Smooth muscle cell (in vitro differentiated cells): ENCODE data around the gene ADAM21. TPM values are rescaled to one million over a fixed set of nuclear protein-coding genes. Genes with fewer than 3 reads are reported as not detected.
"Not testable (repeated sequence)": the region's sequence is repeated elsewhere in the genome, so short reads cannot be mapped to it uniquely, and the experiment has no call there.

ENCODE experiments used
- DNase-seq: peaks from one replicate; lab custom pipeline; 2025; ENCODE audit not compliant: unreplicated experiment; lab: John Stamatoyannopoulos, UW
- H2AFZ ChIP-seq: fragments of 200-600 bp; sonication (generic); 2 replicates; pipeline ENCODE4 v1.6.0; 2016; ENCODE audit warnings: antibody characterized with exemption, low read depth, mild to moderate bottlenecking
- H3F3A ChIP-seq: fragments of 200-600 bp; sonication (generic); 2 replicates; pipeline ENCODE4 v1.6.0; 2017; ENCODE audit warnings: antibody characterized with exemption, low read depth
- H3K27ac ChIP-seq: fragments of 200-600 bp; sonication (generic); 2 replicates; pipeline ENCODE4 v1.5.1; 2016; ENCODE audit warnings: low read depth, mild to moderate bottlenecking
- H3K27me3 ChIP-seq: fragments of 200-600 bp; sonication (generic); 2 replicates; pipeline ENCODE4 v1.6.1; 2016; ENCODE audit warnings: low read depth, mild to moderate bottlenecking
- H3K36me3 ChIP-seq: fragments of 200-600 bp; sonication (generic); 2 replicates; pipeline ENCODE4 v1.5.1; 2016; ENCODE audit warnings: low read depth
- H3K4me1 ChIP-seq: fragments of 200-600 bp; sonication (generic); 2 replicates; pipeline ENCODE4 v1.5.1; 2016; ENCODE audit warnings: low read depth
- H3K4me2 ChIP-seq: fragments of 200-600 bp; sonication (generic); 2 replicates; pipeline ENCODE4 v1.6.0; 2016; ENCODE audit warnings: mild to moderate bottlenecking
- H3K4me3 ChIP-seq: fragments of 200-600 bp; sonication (generic); 2 replicates; pipeline ENCODE4 v1.5.1; 2016; ENCODE audit warnings: mild to moderate bottlenecking
- H3K79me2 ChIP-seq: fragments of 200-600 bp; sonication (generic); 2 replicates; pipeline ENCODE4 v1.6.0; 2016; ENCODE audit warnings: low read depth, mild to moderate bottlenecking
- H3K9ac ChIP-seq: fragments of 200-600 bp; sonication (generic); 2 replicates; pipeline ENCODE4 v1.6.0; 2016; ENCODE audit warnings: low read depth
- H3K9me3 ChIP-seq: fragments of 200-600 bp; sonication (generic); replicated peaks from 2 replicates; pipeline ENCODE4 v1.5.1; 2016; ENCODE audit warnings: low read depth
- H4K20me1 ChIP-seq: fragments of 200-600 bp; sonication (generic); 2 replicates; pipeline ENCODE4 v1.6.0; 2016; ENCODE audit warnings: low read depth
- CTCF ChIP-seq: fragments of 200-600 bp; sonication (generic); IDR thresholded peaks from 2 replicates; pipeline ENCODE4 v1.5.1; 2017; ENCODE audit warnings: borderline replicate concordance, mild to moderate bottlenecking, antibody characterized with exemption; ENCODE audit not compliant: insufficient read depth, poor library complexity, severe bottlenecking
- WGBS: methylation state at CpG from one replicate; pipeline ENCODE4 v1.1.7; 2016; ENCODE audit warnings: low lambda C conversion rate; 5-methylcytosine and 5-hydroxymethylcytosine counted together
- polyA plus RNA-seq: library from polyadenylated mRNA; unstranded; fragments of >200 nt; fragmentation: Nextera tagmentation; extraction: Ambion mirVana; gene quantifications from 2 replicates; pipeline ENCODE4 v1.2.1, GENCODE V29; 2016
- total RNA-seq: library from RNA; depleted of rRNA; stranded (reverse); fragments of >200 nt; gene quantifications from 2 replicates; pipeline ENCODE4 v1.2.3, GENCODE V29; 2014

ADAM21 gene
- total and polyA plus RNA-seq, 2 experiments from 2014 or later: not detected

- no peaks in the 10 kb centered on the region for H3K36me3 ChIP-seq
- H3K27ac ChIP-seq: no peak overlapping the region
- TF ChIP-seq CTCF: no peak
- no peaks in the 10 kb centered on the region for H3F3A ChIP-seq
- H3K4me2 ChIP-seq: no peak overlapping the region
- no peaks in the 10 kb centered on the region for H4K20me1 ChIP-seq
- 88% methylated on average over 1 of the region's 1 CpG for WGBS
- H3K4me3 ChIP-seq: no peak overlapping the region
- no peaks in the 10 kb centered on the region for H3K27me3 ChIP-seq
- DNase-seq: no peak
- no peaks in the 10 kb centered on the region for H3K79me2 ChIP-seq
- H3K9ac ChIP-seq: no peak overlapping the region
- no peaks in the 10 kb centered on the region for H3K4me1 ChIP-seq
- H3K9me3 ChIP-seq: peaks cover 2% of the 10 kb centered on the region
- H2AFZ ChIP-seq: no peak overlapping the region
Observed at GRCh38 chr14:70425354-70425753, 26.6 kb upstream of the ADAM21 start.

GRCh38 chr14:70426555-70426954, 25.4 kb upstream of the ADAM21 start:
- not testable (repeated sequence) for H4K20me1 ChIP-seq, H3K9ac ChIP-seq, DNase-seq, H3K4me2 ChIP-seq, H3K27ac ChIP-seq, H2AFZ ChIP-seq, H3K36me3 ChIP-seq, H3F3A ChIP-seq, H3K4me3 ChIP-seq, H3K9me3 ChIP-seq, H3K4me1 ChIP-seq, H3K79me2 ChIP-seq, H3K27me3 ChIP-seq
- 66% methylated on average over 4 of the region's 4 CpGs for WGBS

GRCh38 chr14:70436867-70437266, 15.1 kb upstream of the ADAM21 start:
- Histone ChIP-seq H3K27me3 (no peaks in the 10 kb centered on the region), H3K27ac (no peak overlapping the region), H3K79me2 (no peaks in the 10 kb centered on the region), H3K9ac (no peak overlapping the region), H3K36me3 (no peaks in the 10 kb centered on the region), H3K4me2 (no peak overlapping the region), H3K4me3 (no peak overlapping the region), H3F3A (no peaks in the 10 kb centered on the region), H3K9me3 (peaks cover 13% of the 10 kb centered on the region), H2AFZ (no peak overlapping the region), H3K4me1 (no peaks in the 10 kb centered on the region), H4K20me1 (no peaks in the 10 kb centered on the region)
- WGBS: 57% methylated on average over 4 of the region's 4 CpGs
- no peak for TF ChIP-seq CTCF
- no peak for DNase-seq

- no peak overlapping the region for H3K27ac ChIP-seq
- H3K9ac ChIP-seq: no peak overlapping the region
- no peaks in the 10 kb centered on the region for H3K27me3 ChIP-seq
- 88% methylated on average over 3 of the region's 3 CpGs for WGBS
- no peak overlapping the region for H3K4me2 ChIP-seq
- no peaks in the 10 kb centered on the region for H3K79me2 ChIP-seq
- no peak overlapping the region for H2AFZ ChIP-seq
- H3K36me3 ChIP-seq: no peaks in the 10 kb centered on the region
- no peak for TF ChIP-seq CTCF
- H3K4me1 ChIP-seq: no peaks in the 10 kb centered on the region
- H4K20me1 ChIP-seq: no peaks in the 10 kb centered on the region
- H3F3A ChIP-seq: no peaks in the 10 kb centered on the region
- H3K4me3 ChIP-seq: no peak overlapping the region
- H3K9me3 ChIP-seq: peaks cover 18% of the 10 kb centered on the region
- DNase-seq: no peak
Observed at GRCh38 chr14:70441641-70442040, 10.3 kb upstream of the ADAM21 start.
